DND-41 (cell line): ENCODE measurements around the gene SEPTIN5.

Source experiments
- ATAC-seq: fragments of 200-7000 bp; cut with Tn5 transposase; 3 replicates; pipeline ENCODE4 v1.9.1; 2021; ENCODE audit warnings: low read depth; ENCODE audit not compliant: insufficient read depth
- DNase-seq: peaks from one replicate; pipeline ENCODE4 v3.0.0-alpha.2; 2020
- H2AFZ ChIP-seq: 2 replicates; pipeline ENCODE4 v1.6.0; 2012; ENCODE audit warnings: low read depth, low read length
- H3K27ac ChIP-seq: 2 replicates; pipeline ENCODE4 v1.5.1; 2012; ENCODE audit warnings: low read length, inconsistent platforms
- H3K27me3 ChIP-seq: fragments of 200-600 bp; sonication (generic); 2 replicates; pipeline ENCODE4 v1.6.0; 2012; ENCODE audit warnings: low read length, mild to moderate bottlenecking, inconsistent platforms; ENCODE audit not compliant: insufficient read depth, poor library complexity
- H3K36me3 ChIP-seq: 2 replicates; pipeline ENCODE4 v1.5.1; 2012; ENCODE audit warnings: low read length, inconsistent platforms; ENCODE audit not compliant: insufficient read depth
- H3K4me1 ChIP-seq: 2 replicates; pipeline ENCODE4 v1.5.1; 2012; ENCODE audit warnings: mild to moderate bottlenecking, low read length; ENCODE audit not compliant: insufficient read depth
- H3K4me2 ChIP-seq: 2 replicates; pipeline ENCODE4 v1.6.0; 2012; ENCODE audit warnings: mild to moderate bottlenecking, moderate library complexity, low read length, inconsistent platforms; ENCODE audit not compliant: insufficient read depth
- H3K4me3 ChIP-seq, 2 experiments: fragments of 200-600 bp in 1 of 2; shearing (Covaris generic) in 1 of 2; 2 replicates each; pipeline ENCODE4 v1.5.1; 2012 to 2016; ENCODE audit warnings: inconsistent platforms in 2 of 2, low read length in 2 of 2, mild to moderate bottlenecking in 2 of 2, low read depth in 1 of 2, moderate library complexity in 1 of 2
- H3K79me2 ChIP-seq: 2 replicates; pipeline ENCODE4 v1.6.0; 2012; ENCODE audit warnings: low read length, inconsistent platforms; ENCODE audit not compliant: insufficient read depth
- H3K9ac ChIP-seq: 2 replicates; pipeline ENCODE4 v1.6.0; 2012; ENCODE audit warnings: low read depth, mild to moderate bottlenecking, inconsistent platforms, low read length, moderate library complexity
- H3K9me3 ChIP-seq: 2 replicates; pipeline ENCODE4 v1.5.1; 2012; ENCODE audit warnings: low read length, moderate library complexity, mild to moderate bottlenecking, inconsistent platforms; ENCODE audit not compliant: insufficient read depth, severe bottlenecking
- H4K20me1 ChIP-seq: 2 replicates; pipeline ENCODE4 v1.6.0; 2012; ENCODE audit warnings: low read length; ENCODE audit not compliant: insufficient read depth
- CTCF ChIP-seq: IDR thresholded peaks from 2 replicates; pipeline ENCODE4 v1.5.1; 2012; ENCODE audit warnings: borderline replicate concordance, low read length, moderate library complexity, mild to moderate bottlenecking; ENCODE audit not compliant: poor library complexity, severe bottlenecking; ENCODE audit errors: extremely low read depth
- EZH2 ChIP-seq: IDR thresholded peaks from 3 replicates; pipeline ENCODE4 v1.6.1; 2012; ENCODE audit warnings: borderline replicate concordance, low read depth, mild to moderate bottlenecking, moderate library complexity, low read length, inconsistent platforms; ENCODE audit not compliant: severe bottlenecking

The SEPTIN5 gene

DNA sequence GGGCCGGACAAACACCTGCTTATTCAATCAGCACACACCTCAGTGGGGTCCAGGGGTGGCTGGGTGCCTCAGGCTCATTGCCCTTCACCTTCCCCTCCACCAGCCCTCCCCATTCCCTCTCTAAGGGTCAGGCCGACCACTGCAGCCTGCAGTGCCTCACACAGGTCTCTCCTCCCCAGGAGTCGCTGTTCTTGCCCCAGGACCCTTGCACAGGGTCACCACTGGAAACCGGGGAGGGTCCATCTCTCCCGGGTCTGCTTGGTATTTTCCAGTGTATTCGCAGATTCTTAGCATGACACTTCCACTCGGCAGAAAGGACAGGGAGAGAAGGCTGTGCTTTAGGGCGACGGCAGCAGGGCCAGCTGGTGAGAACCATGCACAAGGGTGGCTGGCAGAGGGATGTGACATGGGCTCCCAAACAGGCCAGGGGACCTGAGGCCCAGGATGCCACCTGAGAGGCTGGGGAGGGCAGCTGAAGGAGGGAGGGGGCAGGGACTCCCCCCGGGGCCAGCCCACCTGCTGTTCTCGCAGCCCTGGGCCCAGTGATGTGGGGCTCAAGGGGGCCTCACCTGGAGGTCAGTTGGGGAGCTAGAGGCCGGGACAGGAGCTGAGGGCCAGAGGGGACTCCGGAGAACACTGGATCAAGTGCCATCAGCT lies 30.2 kb downstream of the SEPTIN5 start:
- DNase-seq = no peak
- ATAC-seq = no peak
- H3K27me3 ChIP-seq = no peaks in the 10 kb centered on the region
- no peak overlapping the region for H3K27ac ChIP-seq
- H3K4me3 ChIP-seq = no peak overlapping the region
- TF ChIP-seq CTCF = no peak
- no peaks in the 10 kb centered on the region for H3K79me2 ChIP-seq
- no peak overlapping the region for H2AFZ ChIP-seq
- no peaks in the 10 kb centered on the region for H3K4me1 ChIP-seq
- no peak overlapping the region for H3K9ac ChIP-seq
- H4K20me1 ChIP-seq = no peaks in the 10 kb centered on the region; the same call in 1 of the 2 replicates
- no peak overlapping the region for H3K4me2 ChIP-seq
- no peaks in the 10 kb centered on the region for H3K9me3 ChIP-seq
- H3K36me3 ChIP-seq = no peaks in the 10 kb centered on the region

- DNase-seq (no peak), ATAC-seq (no peak)
- Histone ChIP-seq H3K4me3 (no peak overlapping the region), H3K4me2 (no peak overlapping the region), H3K4me1 (no peaks in the 10 kb centered on the region), H3K36me3 (no peaks in the 10 kb centered on the region), H3K79me2 (no peaks in the 10 kb centered on the region), H3K27ac (no peak overlapping the region), H3K27me3 (no peaks in the 10 kb centered on the region), H4K20me1 (no peaks in the 10 kb centered on the region; the same call in 1 of the 2 replicates), H3K9ac (no peak overlapping the region), H2AFZ (no peak overlapping the region), H3K9me3 (no peaks in the 10 kb centered on the region)
- TF ChIP-seq CTCF (no peak), EZH2 (no peak)
These were observed 31.1 kb downstream of the SEPTIN5 start for GRCh38 chr22:19745155-19746101.

GRCh38 chr22:19746726-19747125 lies 32.4 kb downstream of the SEPTIN5 start:
- no peaks in the 10 kb centered on the region for H3K9me3 ChIP-seq
- H3K27ac ChIP-seq = no peak overlapping the region
- ATAC-seq = no peak
- no peaks in the 10 kb centered on the region; the same call in 1 of the 2 replicates for H4K20me1 ChIP-seq
- no peak overlapping the region for H3K9ac ChIP-seq
- DNase-seq = no peak
- no peak overlapping the region for H2AFZ ChIP-seq
- H3K4me1 ChIP-seq = no peaks in the 10 kb centered on the region
- H3K4me3 ChIP-seq = no peak overlapping the region
- H3K4me2 ChIP-seq = no peak overlapping the region
- no peaks in the 10 kb centered on the region for H3K36me3 ChIP-seq
- H3K27me3 ChIP-seq = no peaks in the 10 kb centered on the region
- TF ChIP-seq CTCF (no peak), EZH2 (no peak)
- no peaks in the 10 kb centered on the region for H3K79me2 ChIP-seq
